Thymus (tissue), 11 donors: Measurements from ENCODE around the gene RAP1GAP2. TPM values are rescaled to one million over a fixed set of nuclear protein-coding genes. Genes with fewer than 3 reads are reported as not detected.
A peak's percentile ranks its signal among the peaks of the same experiment; 100 is the strongest.
"Not testable (repeated sequence)": the region's sequence is repeated elsewhere in the genome, so short reads cannot be mapped to it uniquely, and the experiment has no call there.

Source experiments
- DNase-seq, 9 donors: peaks; one replicate each; pipeline ENCODE4 v3.0.0-alpha.2; 2013; ENCODE audit warnings: low spot score in 9 of 9, low read depth in 6 of 9, missing footprints in 1 of 9
- H3K27ac ChIP-seq, 2 donors: one replicate each; pipeline ENCODE4 v1.5.1; 2013; ENCODE audit warnings: control low read depth in 1 of 2, low read depth in 1 of 2, low read length in 1 of 2, mild to moderate bottlenecking in 1 of 2, moderate library complexity in 1 of 2
- H3K27me3 ChIP-seq, 2 donors: one replicate each; pipeline ENCODE4 v1.5.1; 2013; ENCODE audit warnings: low read length in 1 of 2; ENCODE audit not compliant: control insufficient read depth in 2 of 2, insufficient read depth in 1 of 2
- H3K36me3 ChIP-seq, 2 donors: one replicate each; pipeline ENCODE4 v1.5.1; 2013; ENCODE audit warnings: low read length in 1 of 2, mild to moderate bottlenecking in 1 of 2, moderate library complexity in 1 of 2; ENCODE audit not compliant: control insufficient read depth in 2 of 2, insufficient read depth in 2 of 2
- H3K4me1 ChIP-seq, 2 donors: one replicate each; pipeline ENCODE4 v1.5.1; 2013; ENCODE audit warnings: low read length in 2 of 2; ENCODE audit not compliant: control insufficient read depth in 2 of 2, insufficient read depth in 2 of 2
- H3K4me3 ChIP-seq, 2 donors: one replicate each; pipeline ENCODE4 v1.5.1; 2013; ENCODE audit warnings: low read length in 2 of 2, control low read depth in 1 of 2, mild to moderate bottlenecking in 1 of 2
- H3K9me3 ChIP-seq, 2 donors: one replicate each; pipeline ENCODE4 v1.5.1; 2013; ENCODE audit warnings: low read length in 1 of 2, mild to moderate bottlenecking in 1 of 2; ENCODE audit not compliant: control insufficient read depth in 2 of 2, insufficient read depth in 1 of 2
- WGBS: extraction: QIAGEN DNeasy Blood & Tissue Kit; methylation state at CpG from one replicate; pipeline ENCODE4 v1.1.7; 2013; 5-methylcytosine and 5-hydroxymethylcytosine counted together
- polyA plus RNA-seq: library from polyadenylated mRNA; stranded (reverse); fragments of 200-250 nt; gene quantifications from one replicate; pipeline ENCODE4 v1.2.3, GENCODE V29; 2013
- total RNA-seq: library from RNA; stranded (reverse); fragments of 120-200 nt; gene quantifications from one replicate; pipeline ENCODE4 v1.2.4, GENCODE V29; 2013
- donor health status: healthy.

Gene RAP1GAP2
- total and polyA plus RNA-seq, 2 donors: 1.6 to 3.8 TPM

GRCh38 chr17:2983255-2983654 is 187.0 kb downstream of the RAP1GAP2 start:
- Histone ChIP-seq H3K9me3 (no peaks in the 10 kb centered on the region), H3K36me3 (no peaks in the 10 kb centered on the region), H3K27ac (no peak overlapping the region), H3K27me3 (no peaks in the 10 kb centered on the region), H3K4me1 (no peaks in the 10 kb centered on the region), H3K4me3 (no peak overlapping the region)
- DNase-seq: no peak
- 94% methylated on average over 9 of the region's 9 CpGs for WGBS

GRCh38 chr17:2985318-2985717 is 189.1 kb downstream of the RAP1GAP2 start:
- no peaks in the 10 kb centered on the region for H3K27me3 ChIP-seq
- no peaks in the 10 kb centered on the region for H3K9me3 ChIP-seq
- no peak for DNase-seq
- no peak overlapping the region for H3K4me3 ChIP-seq
- H3K4me1 ChIP-seq: no peaks in the 10 kb centered on the region
- WGBS: 96% methylated on average over 5 of the region's 5 CpGs
- no peak overlapping the region for H3K27ac ChIP-seq
- H3K36me3 ChIP-seq: no peaks in the 10 kb centered on the region

GRCh38 chr17:2986925-2987324 is 190.7 kb downstream of the RAP1GAP2 start:
- no peak for DNase-seq

GRCh38 chr17:2989396-2989795 is 193.2 kb downstream of the RAP1GAP2 start:
- H3K9me3 ChIP-seq, H3K27ac ChIP-seq, H3K36me3 ChIP-seq, H3K27me3 ChIP-seq, H3K4me3 ChIP-seq, H3K4me1 ChIP-seq, DNase-seq: not testable (repeated sequence)
- WGBS: 87% methylated on average over 11 of the region's 11 CpGs

More at GRCh38 chr17:2986925-2987324, 190.7 kb downstream of the RAP1GAP2 start:
- no peaks in the 10 kb centered on the region for H3K36me3 ChIP-seq
- H3K27ac ChIP-seq: no peak overlapping the region
- H3K9me3 ChIP-seq: no peaks in the 10 kb centered on the region
- WGBS: 95% methylated on average over 5 of the region's 5 CpGs
- no peaks in the 10 kb centered on the region for H3K4me1 ChIP-seq
- H3K4me3 ChIP-seq: no peak overlapping the region
- no peaks in the 10 kb centered on the region for H3K27me3 ChIP-seq

- 85% methylated on average over 3 of the region's 3 CpGs for WGBS
- no peaks in the 10 kb centered on the region for H3K27me3 ChIP-seq
- H3K4me3 ChIP-seq: no peak overlapping the region
- no peak for DNase-seq
- H3K4me1 ChIP-seq: no peaks in the 10 kb centered on the region
- no peaks in the 10 kb centered on the region for H3K9me3 ChIP-seq
- H3K36me3 ChIP-seq: no peaks in the 10 kb centered on the region
- H3K27ac ChIP-seq: no peak overlapping the region
Measured at GRCh38 chr17:2989855-2990254, 193.6 kb downstream of the RAP1GAP2 start.

GRCh38 chr17:2990396-2990795 is 194.2 kb downstream of the RAP1GAP2 start:
- H3K4me1 ChIP-seq: no peaks in the 10 kb centered on the region
- peak in 1 of 9 donors; percentile 9 for DNase-seq
- 97% methylated on average over 9 of the region's 9 CpGs for WGBS
- H3K9me3 ChIP-seq: no peaks in the 10 kb centered on the region
- no peak overlapping the region for H3K4me3 ChIP-seq
- no peaks in the 10 kb centered on the region for H3K27me3 ChIP-seq
- H3K27ac ChIP-seq: no peak overlapping the region
- no peaks in the 10 kb centered on the region for H3K36me3 ChIP-seq

- H3K36me3 ChIP-seq: not testable (repeated sequence)
Measured at GRCh38 chr17:2991396-2992180, 195.3 kb downstream of the RAP1GAP2 start.

GRCh38 chr17:2994441-2994840 is 198.2 kb downstream of the RAP1GAP2 start:
- Histone ChIP-seq H3K4me3 (no peak overlapping the region), H3K4me1 (no peaks in the 10 kb centered on the region), H3K9me3 (no peaks in the 10 kb centered on the region), H3K36me3 (no peaks in the 10 kb centered on the region), H3K27me3 (no peaks in the 10 kb centered on the region), H3K27ac (no peak overlapping the region)
- DNase-seq: no peak
- 97% methylated on average over 6 of the region's 6 CpGs for WGBS

More at GRCh38 chr17:2991396-2992180, 195.3 kb downstream of the RAP1GAP2 start:
- not testable (repeated sequence) for H3K9me3 ChIP-seq, DNase-seq, H3K27me3 ChIP-seq, H3K4me1 ChIP-seq, H3K27ac ChIP-seq, H3K4me3 ChIP-seq
- WGBS: 96% methylated on average over 21 of the region's 21 CpGs

GRCh38 chr17:2995377-2995776 is 199.1 kb downstream of the RAP1GAP2 start:
- DNase-seq: no peak
- WGBS: 96% methylated on average over 22 of the region's 22 CpGs
- Histone ChIP-seq H3K9me3 (no peaks in the 10 kb centered on the region), H3K36me3 (no peaks in the 10 kb centered on the region), H3K27ac (no peak overlapping the region), H3K4me1 (no peaks in the 10 kb centered on the region), H3K27me3 (no peaks in the 10 kb centered on the region), H3K4me3 (no peak overlapping the region)
